ENCODE results near the gene SCRT2. TPM values are rescaled to one million over a fixed set of nuclear protein-coding genes. Genes with fewer than 3 reads are reported as not detected.

SCRT2 gene
- total RNA-seq, 2 donors from 2014 or later, result not detected

DNA sequence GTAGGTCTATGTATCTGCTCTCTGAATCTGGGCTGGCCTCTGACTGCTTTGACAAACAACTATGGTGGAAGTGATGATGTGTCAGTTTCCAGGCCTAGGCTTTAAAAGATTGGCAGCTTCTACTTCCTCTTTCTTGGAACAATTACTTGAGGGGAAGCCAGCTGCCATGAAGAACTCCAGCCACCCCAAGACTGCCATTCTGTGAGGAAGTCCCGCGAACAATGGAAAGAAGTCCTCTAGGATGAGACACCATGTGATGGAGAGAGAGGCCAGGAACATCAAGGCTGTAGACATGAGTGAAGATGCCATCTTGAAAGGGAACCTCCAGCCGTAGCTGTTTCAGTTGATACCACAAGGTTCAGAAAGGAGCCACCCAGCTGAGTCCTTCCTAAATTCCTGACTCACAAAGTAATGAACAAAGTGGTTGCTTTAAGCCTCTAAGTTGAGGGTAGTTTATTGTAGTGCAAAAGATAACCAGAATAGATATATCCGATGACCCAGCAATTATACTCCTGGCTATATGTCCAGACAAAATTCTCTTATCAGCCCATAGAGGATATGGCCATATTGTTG lies 50.2 kb downstream of the SCRT2 start:
- no peaks in the 10 kb centered on the region for H3K36me3 ChIP-seq
- no peak overlapping the region for H3K4me3 ChIP-seq
- no peak for DNase-seq (ENCODE audit: low spot score)
- TF ChIP-seq, protein P1, sequence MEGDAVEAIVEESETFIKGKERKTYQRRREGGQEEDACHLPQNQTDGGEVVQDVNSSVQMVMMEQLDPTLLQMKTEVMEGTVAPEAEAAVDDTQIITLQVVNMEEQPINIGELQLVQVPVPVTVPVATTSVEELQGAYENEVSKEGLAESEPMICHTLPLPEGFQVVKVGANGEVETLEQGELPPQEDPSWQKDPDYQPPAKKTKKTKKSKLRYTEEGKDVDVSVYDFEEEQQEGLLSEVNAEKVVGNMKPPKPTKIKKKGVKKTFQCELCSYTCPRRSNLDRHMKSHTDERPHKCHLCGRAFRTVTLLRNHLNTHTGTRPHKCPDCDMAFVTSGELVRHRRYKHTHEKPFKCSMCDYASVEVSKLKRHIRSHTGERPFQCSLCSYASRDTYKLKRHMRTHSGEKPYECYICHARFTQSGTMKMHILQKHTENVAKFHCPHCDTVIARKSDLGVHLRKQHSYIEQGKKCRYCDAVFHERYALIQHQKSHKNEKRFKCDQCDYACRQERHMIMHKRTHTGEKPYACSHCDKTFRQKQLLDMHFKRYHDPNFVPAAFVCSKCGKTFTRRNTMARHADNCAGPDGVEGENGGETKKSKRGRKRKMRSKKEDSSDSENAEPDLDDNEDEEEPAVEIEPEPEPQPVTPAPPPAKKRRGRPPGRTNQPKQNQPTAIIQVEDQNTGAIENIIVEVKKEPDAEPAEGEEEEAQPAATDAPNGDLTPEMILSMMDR (IDR thresholded peaks at IDR 0.05), result no peak
- H3K27me3 ChIP-seq, result no peaks in the 10 kb centered on the region
- no peaks in the 10 kb centered on the region for H3K9me3 ChIP-seq
- no peaks in the 10 kb centered on the region for H3K4me1 ChIP-seq
- H3K27ac ChIP-seq, result no peak overlapping the region

DNA sequence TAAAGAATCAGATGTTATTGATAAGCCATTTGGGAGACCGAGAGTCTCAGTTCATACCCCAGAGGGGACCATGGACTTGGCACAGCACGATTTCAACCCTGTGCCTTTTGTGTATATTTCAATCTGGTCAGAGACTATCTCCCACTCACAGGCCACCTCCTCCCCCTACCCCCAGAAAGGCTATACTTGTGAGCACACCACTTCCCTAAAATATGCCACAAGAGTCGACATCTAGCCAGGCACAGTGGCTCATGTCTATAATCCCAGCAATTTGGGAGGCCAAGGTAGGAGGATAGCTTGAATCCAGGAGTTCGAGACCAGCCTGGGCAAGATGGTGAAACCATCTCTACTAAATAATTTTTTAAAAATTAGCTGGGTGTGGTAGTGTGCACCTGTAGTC lies 51.9 kb downstream of the SCRT2 start:
- no peak overlapping the region for H3K27ac ChIP-seq
- no peaks in the 10 kb centered on the region for H3K36me3 ChIP-seq
- TF ChIP-seq, protein P1 (IDR thresholded peaks at IDR 0.05), result no peak
- H3K4me1 ChIP-seq, result no peaks in the 10 kb centered on the region
- H3K4me3 ChIP-seq, result no peak overlapping the region
- H3K9me3 ChIP-seq, result no peaks in the 10 kb centered on the region
- no peaks in the 10 kb centered on the region for H3K27me3 ChIP-seq
- DNase-seq (ENCODE audit: low spot score), result no peak

DNA sequence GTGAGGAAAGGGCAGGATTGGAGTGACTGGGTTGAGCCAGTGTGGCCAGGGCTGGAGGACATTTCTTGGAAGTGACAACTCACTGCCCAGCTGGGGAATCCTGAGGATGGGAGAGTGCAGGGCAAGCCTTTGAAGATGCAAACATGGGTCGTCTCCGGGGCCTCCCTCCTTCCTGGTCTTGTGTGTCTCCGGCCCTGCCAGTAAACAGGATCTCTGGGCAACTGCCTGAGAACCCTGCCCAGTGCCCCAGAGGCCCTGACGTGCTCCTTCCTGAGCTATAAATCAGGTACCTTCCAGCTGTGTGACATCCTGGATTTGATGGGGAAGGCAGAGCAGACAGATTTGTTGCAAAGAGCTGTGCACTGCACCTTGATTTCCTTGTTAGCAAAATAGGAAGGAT lies 52.6 kb downstream of the SCRT2 start:
- Histone ChIP-seq H3K9me3 (no peaks in the 10 kb centered on the region), H3K27me3 (no peaks in the 10 kb centered on the region), H3K4me1 (no peaks in the 10 kb centered on the region), H3K27ac (no peak overlapping the region), H3K4me3 (no peak overlapping the region), H3K36me3 (no peaks in the 10 kb centered on the region)
- DNase-seq (ENCODE audit: low spot score), result no peak
- TF ChIP-seq, protein P1 (IDR thresholded peaks at IDR 0.05), result no peak

DNA sequence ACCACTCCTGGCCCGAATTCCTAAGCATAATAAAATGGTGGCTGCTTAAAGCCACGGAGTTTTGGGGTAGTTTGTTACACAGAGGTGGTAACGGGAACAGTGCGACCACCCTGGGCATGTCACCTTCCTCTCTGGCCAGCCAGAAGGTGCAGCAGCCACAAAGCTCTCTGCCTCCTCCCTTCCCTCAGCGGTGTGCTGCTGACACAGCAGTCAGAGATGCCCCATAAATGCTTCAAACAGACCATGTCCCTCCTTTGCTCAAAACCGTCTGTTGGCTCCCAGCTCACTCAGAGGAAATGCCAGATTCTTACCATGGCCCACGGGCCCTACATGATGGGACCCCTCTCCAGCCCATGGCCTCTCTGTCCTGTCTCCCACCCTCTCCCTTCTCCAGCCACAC lies 53.4 kb downstream of the SCRT2 start:
- Histone ChIP-seq H3K9me3 (no peaks in the 10 kb centered on the region), H3K27ac (no peak overlapping the region), H3K27me3 (no peaks in the 10 kb centered on the region), H3K4me3 (no peak overlapping the region), H3K36me3 (no peaks in the 10 kb centered on the region), H3K4me1 (no peaks in the 10 kb centered on the region)
- DNase-seq (ENCODE audit: low spot score), result no peak
- TF ChIP-seq, protein P1 (IDR thresholded peaks at IDR 0.05), result no peak

DNA sequence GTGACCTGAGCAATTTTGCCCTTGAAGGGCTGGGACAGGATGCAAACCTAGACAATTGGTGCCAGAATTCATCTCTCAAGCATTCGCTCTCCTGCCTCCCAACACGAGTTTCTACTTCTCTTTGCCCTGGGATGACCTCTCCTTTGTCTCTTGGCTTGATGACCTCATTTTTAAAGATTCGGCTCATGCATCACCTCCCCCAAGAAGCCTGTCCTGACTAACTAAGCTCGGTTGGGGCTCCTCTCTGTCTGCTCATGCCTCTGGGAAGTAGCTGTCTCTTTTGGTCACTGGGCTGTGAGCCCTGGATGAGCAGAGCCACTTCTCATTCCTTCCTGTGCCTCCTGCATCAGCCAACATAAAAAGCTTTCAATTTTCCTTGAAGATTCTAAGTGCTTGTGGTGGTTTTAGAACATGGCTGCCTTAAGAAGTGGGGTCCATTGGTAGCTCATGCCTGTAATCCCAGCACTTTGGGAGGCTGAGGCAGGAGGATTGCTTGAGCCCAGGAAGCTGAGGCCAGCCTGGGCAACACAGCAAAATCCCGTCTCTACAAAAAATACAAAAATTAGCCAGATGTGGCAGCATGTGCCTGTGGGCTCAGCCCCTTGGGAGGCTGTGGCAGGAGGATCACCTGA lies 54.4 kb downstream of the SCRT2 start:
- no peak overlapping the region for H3K27ac ChIP-seq
- no peaks in the 10 kb centered on the region for H3K4me1 ChIP-seq
- H3K36me3 ChIP-seq, result no peaks in the 10 kb centered on the region
- no peaks in the 10 kb centered on the region for H3K27me3 ChIP-seq
- H3K9me3 ChIP-seq, result no peaks in the 10 kb centered on the region
- DNase-seq (ENCODE audit: low spot score), result no peak
- TF ChIP-seq, protein P1 (IDR thresholded peaks at IDR 0.05), result no peak
- no peak overlapping the region for H3K4me3 ChIP-seq

DNA sequence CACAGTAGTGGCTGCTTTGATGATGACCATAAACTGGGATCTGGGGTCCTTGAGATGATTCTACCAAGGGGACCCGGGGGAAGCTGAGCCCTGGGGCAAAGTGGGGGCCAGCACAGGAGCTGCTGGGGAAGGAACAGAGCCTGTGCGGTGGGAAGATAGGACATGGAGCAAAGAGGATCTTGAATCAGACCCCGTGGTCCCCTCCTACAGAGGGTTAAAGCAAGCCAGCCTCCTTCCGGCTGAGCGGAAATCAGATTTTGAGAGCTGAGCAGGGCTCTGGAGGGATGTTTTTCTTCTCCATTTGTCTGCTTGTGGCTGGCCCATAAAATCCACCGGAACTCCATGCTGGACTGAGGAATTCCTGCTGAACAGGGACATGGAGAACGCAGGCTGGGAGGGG lies 55.4 kb downstream of the SCRT2 start:
- TF ChIP-seq, protein P1 (IDR thresholded peaks at IDR 0.05), result no peak
- Histone ChIP-seq H3K9me3 (no peaks in the 10 kb centered on the region), H3K4me3 (no peak overlapping the region), H3K27me3 (no peaks in the 10 kb centered on the region), H3K4me1 (no peaks in the 10 kb centered on the region), H3K36me3 (no peaks in the 10 kb centered on the region), H3K27ac (no peak overlapping the region)
- DNase-seq (ENCODE audit: low spot score), result no peak

All from right atrium auricular region (tissue), 2 donors.